ENCODE measurements around the gene PHACTR1.

Gene PHACTR1

GRCh38 chr6:12962987-12963386 lies 246.4 kb downstream of the PHACTR1 start:
- DNase-seq (ENCODE audit: low read depth), result no peak
- no peak overlapping the region for H3K4me3 ChIP-seq (ENCODE audit: low read depth, low read length)

- DNase-seq (ENCODE audit: low read depth), result no peak
- no peak overlapping the region for H3K4me3 ChIP-seq (ENCODE audit: low read depth, low read length)
Measured at GRCh38 chr6:12963567-12963966, 247.0 kb downstream of the PHACTR1 start.

- no peak overlapping the region for H3K4me3 ChIP-seq (ENCODE audit: low read depth, low read length)
- DNase-seq (ENCODE audit: low read depth), result no peak
Measured at GRCh38 chr6:12967686-12968085, 251.1 kb downstream of the PHACTR1 start.

GRCh38 chr6:12968290-12968689 lies 251.7 kb downstream of the PHACTR1 start:
- H3K4me3 ChIP-seq (ENCODE audit: low read depth, low read length), result no peak overlapping the region
- no peak for DNase-seq (ENCODE audit: low read depth)

GRCh38 chr6:12968839-12969558 lies 252.4 kb downstream of the PHACTR1 start:
- H3K4me3 ChIP-seq (ENCODE audit: low read depth, low read length), result no peak overlapping the region
- DNase-seq (ENCODE audit: low read depth), result no peak

- no peak overlapping the region for H3K4me3 ChIP-seq (ENCODE audit: low read depth, low read length)
- no peak for DNase-seq (ENCODE audit: low read depth)
Measured at GRCh38 chr6:12969966-12970365, 253.4 kb downstream of the PHACTR1 start.

GRCh38 chr6:12973386-12973785 lies 256.8 kb downstream of the PHACTR1 start:
- H3K4me3 ChIP-seq (ENCODE audit: low read depth, low read length), result no peak overlapping the region
- no peak for DNase-seq (ENCODE audit: low read depth)

- DNase-seq (ENCODE audit: low read depth), result no peak
- no peak overlapping the region for H3K4me3 ChIP-seq (ENCODE audit: low read depth, low read length)
Measured at GRCh38 chr6:12974551-12974950, 258.0 kb downstream of the PHACTR1 start.

- H3K4me3 ChIP-seq (ENCODE audit: low read depth, low read length), result no peak overlapping the region
- DNase-seq (ENCODE audit: low read depth), result no peak
Measured at GRCh38 chr6:12976366-12976765, 259.8 kb downstream of the PHACTR1 start.

- DNase-seq (ENCODE audit: low read depth), result no peak
- no peak overlapping the region for H3K4me3 ChIP-seq (ENCODE audit: low read depth, low read length)
Measured at GRCh38 chr6:12977206-12977605, 260.6 kb downstream of the PHACTR1 start.

- H3K4me3 ChIP-seq (ENCODE audit: low read depth, low read length), result no peak overlapping the region
- DNase-seq (ENCODE audit: low read depth), result no peak
Measured at GRCh38 chr6:12977806-12978205, 261.2 kb downstream of the PHACTR1 start.

GRCh38 chr6:12980741-12981140 lies 264.2 kb downstream of the PHACTR1 start:
- H3K4me3 ChIP-seq (ENCODE audit: low read depth, low read length), result no peak overlapping the region
- DNase-seq (ENCODE audit: low read depth), result no peak

GRCh38 chr6:12984776-12985175 lies 268.2 kb downstream of the PHACTR1 start:
- no peak overlapping the region for H3K4me3 ChIP-seq (ENCODE audit: low read depth, low read length)
- DNase-seq (ENCODE audit: low read depth), result no peak

GRCh38 chr6:12987783-12988182 lies 271.2 kb downstream of the PHACTR1 start:
- no peak overlapping the region for H3K4me3 ChIP-seq (ENCODE audit: low read depth, low read length)
- no peak for DNase-seq (ENCODE audit: low read depth)

GRCh38 chr6:12990162-12990561 lies 273.6 kb downstream of the PHACTR1 start:
- no peak for DNase-seq (ENCODE audit: low read depth)
- H3K4me3 ChIP-seq (ENCODE audit: low read depth, low read length), result no peak overlapping the region

GRCh38 chr6:12991435-12991834 lies 274.9 kb downstream of the PHACTR1 start:
- no peak for DNase-seq (ENCODE audit: low read depth)
- no peak overlapping the region for H3K4me3 ChIP-seq (ENCODE audit: low read depth, low read length)

- no peak overlapping the region for H3K4me3 ChIP-seq (ENCODE audit: low read depth, low read length)
- no peak for DNase-seq (ENCODE audit: low read depth)
Measured at GRCh38 chr6:12992770-12993169, 276.2 kb downstream of the PHACTR1 start.

GRCh38 chr6:12993283-12993898 lies 276.8 kb downstream of the PHACTR1 start:
- DNase-seq (ENCODE audit: low read depth), result no peak
- no peak overlapping the region for H3K4me3 ChIP-seq (ENCODE audit: low read depth, low read length)

- no peak overlapping the region for H3K4me3 ChIP-seq (ENCODE audit: low read depth, low read length)
- no peak for DNase-seq (ENCODE audit: low read depth)
Measured at GRCh38 chr6:12995419-12995818, 278.9 kb downstream of the PHACTR1 start.

- no peak for DNase-seq (ENCODE audit: low read depth)
- H3K4me3 ChIP-seq (ENCODE audit: low read depth, low read length), result no peak overlapping the region
Measured at GRCh38 chr6:13000537-13000936, 284.0 kb downstream of the PHACTR1 start.

- DNase-seq (ENCODE audit: low read depth), result no peak
- H3K4me3 ChIP-seq (ENCODE audit: low read depth, low read length), result no peak overlapping the region
Measured at GRCh38 chr6:13001927-13002326, 285.4 kb downstream of the PHACTR1 start.
